GM18951 (cell line): Measurements from ENCODE around the gene CACNA1B.
"Not testable (repeated sequence)": the region's sequence is repeated elsewhere in the genome, so short reads cannot be mapped to it uniquely, and the experiment has no call there.

Experiments
- POLR2A ChIP-seq: IDR thresholded peaks from 4 replicates; pipeline ENCODE4 v1.6.1; 2011; ENCODE audit warnings: mild to moderate bottlenecking; ENCODE audit not compliant: insufficient read length, insufficient read depth; ENCODE audit errors: extremely low read depth
- in situ Hi-C: fragments of 300-500 bp; cut with MboI; formaldehyde crosslinking; loops from one replicate; pipeline ENCODE4 v1.12.0; 2022; ENCODE audit warnings: low sequenced_read_pairs, mixed read lengths, inconsistent platforms; ENCODE audit not compliant: unreplicated experiment

The CACNA1B gene

DNA sequence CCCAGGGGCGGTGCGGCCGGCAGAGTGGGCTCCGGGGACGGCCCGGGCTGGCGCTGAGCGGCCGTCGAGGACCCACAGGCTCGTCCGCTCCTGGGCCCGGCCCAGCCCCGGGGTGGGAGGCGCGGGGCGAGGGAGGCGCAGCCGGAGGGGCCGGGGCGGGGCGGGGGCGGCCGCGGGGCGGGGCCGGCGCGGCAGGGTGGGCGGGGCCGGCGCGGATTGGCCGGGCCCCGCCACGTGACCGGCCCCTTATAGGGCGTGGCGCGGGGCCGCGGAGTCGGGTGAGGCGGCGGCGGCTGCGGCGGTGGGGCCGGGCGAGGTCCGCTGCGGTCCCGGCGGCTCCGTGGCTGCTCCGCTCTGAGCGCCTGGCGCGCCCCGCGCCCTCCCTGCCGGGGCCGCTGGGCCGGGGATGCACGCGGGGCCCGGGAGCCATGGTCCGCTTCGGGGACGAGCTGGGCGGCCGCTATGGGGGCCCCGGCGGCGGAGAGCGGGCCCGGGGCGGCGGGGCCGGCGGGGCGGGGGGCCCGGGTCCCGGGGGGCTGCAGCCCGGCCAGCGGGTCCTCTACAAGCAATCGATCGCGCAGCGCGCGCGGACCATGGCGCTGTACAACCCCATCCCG lies at the start of gene CACNA1B:
Gene CACNA1B, plus strand, starts transcription at position 277 of the 617 bp plus-strand sequence. Its CDS starts 152 bp downstream, at position 429.
- in situ Hi-C loops, result not testable (repeated sequence)

DNA sequence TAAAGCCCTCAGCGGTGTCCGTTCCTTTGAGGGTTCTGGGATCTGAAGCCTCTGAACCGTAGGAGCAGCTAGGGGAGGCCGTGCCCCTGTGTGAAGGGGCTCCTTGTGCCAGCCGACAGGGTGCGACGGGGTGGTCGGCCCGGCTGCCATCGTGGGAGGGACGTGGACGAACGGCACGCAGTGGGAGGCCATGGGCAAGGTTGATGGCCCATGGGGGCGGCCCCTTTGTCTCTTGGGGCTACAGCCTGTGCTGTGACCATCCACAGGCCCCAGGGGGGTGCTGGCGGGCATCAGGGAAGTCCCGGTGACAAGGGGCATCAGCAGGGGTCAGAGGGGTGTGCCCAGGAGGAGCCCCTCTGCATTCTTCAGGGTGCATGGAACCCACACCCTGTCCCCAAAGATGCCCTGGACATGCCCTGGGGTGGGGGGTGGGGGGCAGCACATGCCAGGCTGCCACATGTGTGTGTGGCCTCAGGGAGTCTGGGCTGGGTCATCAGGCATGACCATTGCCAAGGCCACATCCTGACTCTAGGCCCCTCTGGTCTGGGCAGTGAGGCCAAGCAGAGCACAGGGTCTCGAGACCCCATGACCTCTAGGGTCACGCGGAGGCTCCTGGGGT lies 49.6 kb upstream of the CACNA1B start:
- TF ChIP-seq POLR2A, result no peak
- in situ Hi-C loops, result no loop called here

DNA sequence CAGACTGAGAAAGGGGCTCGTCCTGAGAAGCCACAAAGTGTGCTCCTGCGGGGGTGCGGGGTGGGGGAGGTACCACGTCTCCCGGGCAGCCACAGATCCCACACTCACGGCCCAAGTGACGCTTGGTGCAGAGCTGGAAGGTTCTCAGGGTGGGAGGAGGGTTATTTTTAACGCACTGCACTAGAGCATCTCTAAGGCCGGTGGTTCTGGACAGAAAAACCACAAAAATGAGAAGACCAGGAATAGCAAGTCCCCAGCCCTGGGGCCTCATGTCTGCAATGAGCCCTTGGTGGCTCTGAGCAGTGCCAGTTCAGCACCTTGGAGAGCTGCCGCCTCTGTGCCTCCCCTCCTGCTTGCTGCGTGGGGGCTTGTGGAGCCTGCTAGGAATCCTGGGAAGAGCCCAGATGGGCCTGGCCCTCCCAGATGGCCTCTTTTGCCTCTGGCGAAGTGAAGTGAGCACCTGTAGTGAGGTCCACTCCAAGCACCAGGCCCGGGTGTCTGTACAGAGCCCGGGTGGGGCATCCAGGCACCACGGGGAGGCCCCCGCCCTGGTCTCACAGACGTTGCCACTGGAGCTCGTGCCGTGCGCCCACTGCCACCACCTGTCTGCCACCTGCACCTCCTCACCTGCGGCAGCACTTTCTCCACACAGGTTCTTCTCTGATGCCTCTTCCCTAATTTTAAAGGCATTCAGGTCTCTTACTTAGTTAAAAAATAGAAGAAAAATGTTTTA lies 48.9 kb upstream of the CACNA1B start:
- no peak for TF ChIP-seq POLR2A
- in situ Hi-C loops, result no loop called here

DNA sequence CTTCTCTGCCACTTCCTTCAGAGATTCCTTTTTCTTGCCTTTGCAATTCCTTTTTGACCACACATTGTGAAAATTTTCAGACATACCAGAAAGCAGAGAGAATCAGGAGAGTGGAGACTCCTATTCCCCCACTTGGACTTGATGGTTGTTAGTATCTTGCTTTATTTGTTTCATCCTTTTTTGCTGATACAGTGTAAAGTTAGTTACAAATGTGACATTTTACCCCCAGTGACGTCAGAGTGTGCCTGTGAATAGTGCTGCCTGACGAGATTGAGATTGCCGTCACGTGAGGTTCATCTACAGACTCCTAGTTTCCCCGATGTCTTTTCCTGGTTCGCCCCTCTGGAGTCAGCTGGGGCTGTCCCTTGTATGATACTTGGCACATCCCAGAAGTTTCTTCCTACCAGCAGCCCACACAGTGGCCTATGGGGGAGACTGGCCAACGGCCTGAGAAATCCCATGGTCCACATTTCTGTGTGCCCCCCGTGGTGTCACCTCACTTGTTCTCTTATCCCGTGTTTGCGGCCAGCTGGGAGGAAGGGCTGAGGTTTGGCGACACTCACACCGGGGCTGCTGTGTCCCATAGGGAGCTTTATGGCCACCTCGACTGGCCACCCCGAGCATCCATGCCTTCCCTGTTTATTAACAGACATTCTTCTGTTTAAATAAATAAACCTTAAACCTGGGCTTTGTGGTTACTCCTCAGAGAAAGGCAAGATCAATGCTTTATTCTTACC lies 48.2 kb upstream of the CACNA1B start:
- in situ Hi-C loops, result no loop called here
- no peak for TF ChIP-seq POLR2A

DNA sequence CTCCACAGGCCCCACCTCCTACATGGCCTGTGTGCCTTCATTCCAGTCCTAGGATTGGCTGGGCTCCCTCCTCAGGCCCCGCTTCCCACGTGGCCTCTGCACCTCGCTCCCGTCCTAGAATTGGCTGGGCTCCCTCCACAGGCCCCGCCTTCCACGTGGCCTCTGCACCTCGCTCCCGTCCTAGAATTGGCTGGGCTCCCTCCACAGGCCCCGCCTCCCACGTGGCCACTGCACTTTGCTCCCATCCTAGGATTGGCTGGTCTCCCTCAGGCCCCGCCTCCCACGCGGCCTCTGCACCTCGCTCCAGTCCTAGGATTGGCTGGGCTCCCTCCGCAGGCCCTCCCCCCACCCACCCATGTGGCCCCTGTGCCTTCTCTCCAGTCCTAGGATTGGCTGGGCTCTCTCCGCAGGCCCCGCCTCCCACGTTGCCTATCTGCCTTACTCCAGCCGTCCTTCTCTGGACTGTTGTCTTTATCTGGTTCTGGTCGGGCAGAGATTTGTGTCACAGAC lies 45.3 kb upstream of the CACNA1B start:
- in situ Hi-C loops, result no loop called here
- no peak for TF ChIP-seq POLR2A

DNA sequence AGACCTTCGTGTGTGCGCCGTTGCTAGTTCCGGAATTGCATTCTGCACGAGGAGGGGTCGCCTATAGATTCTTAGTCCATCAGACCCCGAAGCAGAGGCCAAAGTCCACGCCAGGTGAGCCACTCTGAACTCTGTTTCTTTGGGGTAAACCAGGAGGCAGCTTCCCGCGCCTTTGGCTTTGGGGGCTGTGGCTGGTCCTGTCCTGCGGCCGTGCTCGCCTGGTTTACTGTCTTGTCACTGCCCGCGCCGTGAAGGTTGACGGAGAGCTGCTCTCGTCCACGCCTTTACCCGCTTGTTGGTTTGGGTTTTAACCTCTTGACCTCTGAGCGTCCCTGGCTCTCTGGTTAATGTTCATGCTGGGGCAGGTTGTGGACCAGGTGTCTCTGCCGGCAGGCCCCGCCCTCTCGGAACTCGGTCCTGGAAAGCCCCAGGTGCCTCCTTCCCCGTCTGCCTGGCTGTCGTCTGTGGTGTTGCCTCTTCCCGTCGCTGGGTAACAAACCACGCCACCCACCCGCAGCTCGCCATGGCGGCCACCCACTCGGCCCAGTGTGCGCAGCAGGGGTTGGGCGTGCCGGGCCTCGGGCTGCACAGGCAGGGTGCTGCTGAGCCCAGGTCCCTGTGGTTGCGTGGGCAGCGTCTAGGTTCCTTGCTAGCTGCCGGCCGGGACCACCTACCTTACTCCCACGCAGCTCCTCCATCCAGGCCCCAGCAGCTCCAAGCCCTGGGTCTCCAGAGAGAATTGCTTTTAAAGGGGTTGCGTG lies 44.6 kb upstream of the CACNA1B start:
- in situ Hi-C loops, result no loop called here
- no peak for TF ChIP-seq POLR2A

DNA sequence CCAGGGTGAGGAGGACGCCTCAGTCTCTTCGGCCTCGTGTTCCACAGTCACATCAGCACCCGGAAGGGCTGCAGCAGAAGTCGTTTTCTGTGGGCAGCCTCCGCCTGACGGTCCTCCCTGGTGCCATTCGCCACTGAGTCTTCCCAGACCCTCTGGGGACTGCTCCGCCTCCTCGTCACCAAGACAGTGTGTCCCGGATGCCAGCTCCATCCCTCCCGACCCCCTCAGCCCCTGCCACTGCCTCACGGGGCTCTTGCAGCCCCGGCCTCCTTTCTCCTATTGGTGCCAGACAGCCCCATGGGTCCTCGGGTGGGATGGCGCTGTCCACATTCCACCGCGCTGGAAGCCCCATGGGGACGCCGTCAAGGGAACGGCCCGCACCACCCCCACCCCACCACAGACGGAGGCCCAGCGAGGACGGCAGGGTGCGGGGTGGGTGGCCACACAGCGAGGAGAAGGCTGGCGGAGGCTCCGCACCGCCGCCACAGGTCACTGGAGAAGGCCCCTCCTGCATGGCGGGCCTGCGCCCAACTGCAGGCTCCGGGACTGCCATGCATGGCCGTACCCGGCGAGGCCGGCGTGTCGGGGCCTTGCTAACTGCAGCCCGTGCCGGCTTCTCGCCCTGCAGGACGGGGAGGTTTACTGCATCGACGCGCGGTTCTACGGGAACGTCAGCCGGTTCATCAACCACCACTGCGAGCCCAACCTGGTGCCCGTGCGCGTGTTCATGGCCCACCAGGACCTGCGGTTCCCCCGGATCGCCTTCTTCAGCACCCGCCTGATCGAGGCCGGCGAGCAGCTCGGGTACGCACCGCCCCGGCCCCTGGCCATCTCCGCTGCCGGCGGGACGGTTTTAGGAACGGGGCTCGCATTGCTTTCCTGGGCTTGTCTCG lies 43.6 kb upstream of the CACNA1B start:
- in situ Hi-C loops, result no loop called here
- TF ChIP-seq POLR2A, result no peak

DNA sequence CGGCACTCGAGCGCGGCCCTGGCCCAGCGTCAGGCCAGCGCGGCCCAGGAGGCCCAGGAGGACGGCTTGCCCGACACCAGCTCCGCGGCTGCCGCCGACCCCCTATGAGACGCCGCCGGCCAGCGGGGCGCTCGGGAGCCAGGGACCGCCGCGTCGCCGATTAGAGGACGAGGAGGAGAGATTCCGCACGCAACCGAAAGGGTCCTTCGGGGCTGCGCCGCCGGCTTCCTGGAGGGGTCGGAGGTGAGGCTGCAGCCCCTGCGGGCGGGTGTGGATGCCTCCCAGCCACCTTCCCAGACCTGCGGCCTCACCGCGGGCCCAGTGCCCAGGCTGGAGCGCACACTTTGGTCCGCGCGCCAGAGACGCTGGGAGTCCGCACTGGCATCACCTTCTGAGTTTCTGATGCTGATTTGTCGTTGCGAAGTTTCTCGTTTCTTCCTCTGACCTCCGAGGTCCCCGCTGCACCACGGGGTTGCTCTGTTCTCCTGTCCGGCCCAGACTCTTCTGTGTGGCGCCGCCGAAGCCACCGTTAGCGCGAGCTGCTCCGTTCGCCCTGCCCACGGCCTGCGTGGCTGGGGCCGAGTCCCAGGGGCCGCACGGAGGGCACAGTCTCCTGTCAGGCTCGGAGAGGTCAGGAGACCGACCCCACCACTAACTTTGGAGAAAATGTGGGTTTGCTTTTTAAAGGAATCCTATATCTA lies 42.6 kb upstream of the CACNA1B start:
- in situ Hi-C loops, result no loop called here
- TF ChIP-seq POLR2A, result no peak

DNA sequence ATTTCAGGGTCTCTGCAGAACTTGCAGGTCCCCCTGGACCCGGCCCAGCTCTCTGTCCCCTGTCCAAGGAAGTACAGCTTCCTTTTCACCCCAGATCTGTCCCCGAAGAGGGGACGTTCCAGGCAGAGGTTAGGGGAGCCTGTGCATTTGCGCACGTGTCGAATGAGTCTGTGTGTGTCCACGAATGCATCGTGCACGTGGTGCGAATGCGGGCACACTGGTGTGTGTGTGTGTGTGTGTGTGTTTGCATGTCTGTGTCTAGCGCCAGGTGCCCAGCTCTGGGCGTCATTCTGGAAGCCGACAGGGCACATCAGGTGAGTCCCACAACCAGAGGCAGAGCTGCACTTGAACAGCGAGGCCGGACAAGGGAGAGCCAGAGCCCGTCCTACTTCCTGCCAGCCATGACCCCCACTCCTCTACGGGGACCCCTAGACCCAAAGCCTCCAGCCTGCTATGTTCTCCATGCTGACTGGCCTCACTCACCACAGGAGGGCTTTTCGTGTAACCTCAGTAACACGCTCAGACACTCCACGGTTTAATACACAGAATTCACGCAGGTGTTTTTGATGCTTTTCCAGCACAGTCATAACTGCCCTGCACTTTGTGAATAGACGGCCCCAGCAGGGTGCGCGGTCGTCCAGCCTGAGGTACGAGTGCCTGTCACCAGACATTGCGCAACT lies 41.3 kb upstream of the CACNA1B start:
- in situ Hi-C loops, result no loop called here
- no peak for TF ChIP-seq POLR2A

DNA sequence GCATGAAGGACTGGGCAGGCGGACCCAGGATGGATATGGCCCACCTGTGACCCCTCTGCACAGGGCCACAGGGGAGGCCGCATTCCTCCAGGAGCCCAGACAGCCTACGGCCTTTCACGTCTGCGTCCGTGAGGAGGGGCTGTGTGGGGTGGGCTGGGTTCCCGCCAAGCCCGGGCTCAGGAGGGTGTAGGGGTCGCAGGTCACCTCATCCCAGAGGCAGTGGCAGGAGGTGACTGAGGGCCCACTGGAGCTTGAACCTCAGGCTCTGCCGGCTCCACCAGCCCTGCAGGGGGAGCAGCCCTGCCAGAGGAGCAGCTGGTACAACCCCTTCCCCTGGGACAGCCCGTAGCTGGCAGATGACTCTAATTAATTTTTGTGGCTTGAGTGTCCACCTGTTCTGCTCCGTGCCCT lies 40.7 kb upstream of the CACNA1B start:
- in situ Hi-C loops, result no loop called here

More for the DNA sequence above, 40.7 kb upstream of the CACNA1B start:
- TF ChIP-seq POLR2A, result no peak
